Raji (cell line): ENCODE results near the gene RPL7A.

Experiments used
- POLR2A ChIP-seq: IDR thresholded peaks from 2 replicates; pipeline ENCODE4 v1.6.1; 2011; ENCODE audit warnings: low read depth, low read length, control low read depth; ENCODE audit not compliant: insufficient read depth

RPL7A gene

DNA sequence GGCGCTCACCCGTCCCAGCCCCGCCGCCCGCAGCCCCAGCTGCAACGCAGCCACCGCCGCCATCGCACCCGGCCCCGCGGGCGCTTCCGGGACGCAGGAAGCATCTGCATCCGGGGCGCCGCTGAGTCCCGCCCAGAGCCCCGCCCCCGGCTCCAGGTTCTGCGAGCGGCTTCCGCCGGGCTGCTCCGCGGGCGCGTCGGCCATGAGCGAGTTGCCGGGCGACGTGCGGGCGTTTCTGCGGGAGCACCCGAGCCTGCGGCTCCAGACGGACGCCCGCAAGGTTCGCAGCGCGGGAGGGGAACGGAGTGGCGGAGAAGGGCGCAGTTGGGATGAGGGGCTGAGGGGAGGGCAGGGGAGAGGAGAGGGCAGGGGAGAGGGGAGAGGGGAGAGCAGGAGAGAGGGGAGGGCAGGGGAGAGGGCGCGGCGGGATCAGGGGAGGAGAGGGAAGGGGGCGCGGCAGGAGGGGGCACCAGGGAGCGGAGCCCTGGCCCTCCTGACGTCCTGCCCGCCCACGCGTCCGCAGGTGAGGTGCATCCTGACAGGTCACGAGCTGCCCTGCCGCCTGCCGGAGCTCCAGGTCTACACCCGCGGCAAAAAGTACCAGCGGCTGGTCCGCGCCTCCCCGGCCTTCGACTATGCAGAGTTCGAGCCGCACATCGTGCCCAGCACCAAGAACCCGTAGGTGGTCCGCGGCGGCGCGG, 8.5 kb downstream of the RPL7A start, which contains the start of the genes SURF1 and SURF2:
SURF1 (minus strand) TSS at position 97 of the 701 bp plus-strand sequence; CDS start at position 63, 34 bp downstream.
SURF2 (plus strand) TSS at position 160 of the 701 bp plus-strand sequence; CDS start at position 203, 43 bp downstream.
- TF ChIP-seq POLR2A, result peak; percentile 82

DNA sequence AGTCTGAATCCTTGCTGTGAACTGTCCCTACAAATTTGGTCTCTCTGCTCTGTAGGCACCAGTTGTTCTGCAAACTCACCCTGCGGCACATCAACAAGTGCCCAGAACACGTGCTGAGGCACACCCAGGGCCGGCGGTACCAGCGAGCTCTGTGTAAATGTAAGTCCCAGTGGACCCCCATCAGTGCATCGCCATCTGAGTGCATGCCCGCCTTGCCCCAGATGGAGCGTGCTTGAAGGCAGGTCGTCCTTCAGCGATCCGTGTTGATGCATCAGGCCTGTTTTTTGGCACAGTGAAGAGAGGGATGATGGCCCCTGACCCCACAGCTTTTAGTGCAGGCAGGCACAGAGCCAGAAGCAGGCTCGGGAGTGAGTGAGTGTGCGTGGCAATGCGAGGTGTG, 9.6 kb downstream of the RPL7A start:
- TF ChIP-seq POLR2A, result no peak

DNA sequence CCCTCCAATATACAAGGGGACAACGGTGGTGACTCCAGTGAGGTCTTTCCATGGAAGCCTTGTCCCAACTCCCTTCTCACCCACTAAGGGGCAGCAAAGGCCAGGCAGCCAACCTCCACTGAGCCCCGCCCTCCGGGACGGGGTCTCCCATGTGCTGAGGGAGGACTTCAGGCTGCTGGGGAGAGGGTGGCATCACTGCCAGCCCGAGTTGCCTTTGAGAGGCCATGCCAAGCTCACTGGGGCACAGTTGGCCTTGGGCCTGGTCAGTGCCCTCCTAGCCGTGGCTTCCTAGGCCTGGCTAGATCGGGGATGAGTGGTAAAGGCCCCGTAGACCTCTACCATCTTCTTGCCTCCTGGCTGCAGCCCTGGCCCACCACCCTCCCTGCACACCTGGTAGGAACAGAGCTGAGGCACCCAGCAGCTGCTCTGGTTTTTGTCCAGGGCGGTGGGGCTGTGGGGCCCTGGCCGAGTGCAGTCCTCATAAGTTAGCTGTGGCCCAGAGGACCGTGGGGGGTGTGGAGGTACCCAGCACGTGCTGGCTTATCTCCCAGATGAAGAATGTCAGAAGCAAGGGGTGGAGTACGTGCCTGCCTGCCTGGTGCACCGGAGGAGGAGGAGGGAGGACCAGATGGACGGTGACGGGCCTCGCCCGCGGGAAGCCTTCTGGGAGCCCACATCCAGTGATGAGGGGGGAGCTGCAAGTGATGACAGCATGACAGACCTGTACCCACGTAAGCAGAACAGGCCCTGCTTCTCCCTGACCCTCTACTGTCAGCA, 11.6 kb downstream of the RPL7A start:
- no peak for TF ChIP-seq POLR2A

DNA sequence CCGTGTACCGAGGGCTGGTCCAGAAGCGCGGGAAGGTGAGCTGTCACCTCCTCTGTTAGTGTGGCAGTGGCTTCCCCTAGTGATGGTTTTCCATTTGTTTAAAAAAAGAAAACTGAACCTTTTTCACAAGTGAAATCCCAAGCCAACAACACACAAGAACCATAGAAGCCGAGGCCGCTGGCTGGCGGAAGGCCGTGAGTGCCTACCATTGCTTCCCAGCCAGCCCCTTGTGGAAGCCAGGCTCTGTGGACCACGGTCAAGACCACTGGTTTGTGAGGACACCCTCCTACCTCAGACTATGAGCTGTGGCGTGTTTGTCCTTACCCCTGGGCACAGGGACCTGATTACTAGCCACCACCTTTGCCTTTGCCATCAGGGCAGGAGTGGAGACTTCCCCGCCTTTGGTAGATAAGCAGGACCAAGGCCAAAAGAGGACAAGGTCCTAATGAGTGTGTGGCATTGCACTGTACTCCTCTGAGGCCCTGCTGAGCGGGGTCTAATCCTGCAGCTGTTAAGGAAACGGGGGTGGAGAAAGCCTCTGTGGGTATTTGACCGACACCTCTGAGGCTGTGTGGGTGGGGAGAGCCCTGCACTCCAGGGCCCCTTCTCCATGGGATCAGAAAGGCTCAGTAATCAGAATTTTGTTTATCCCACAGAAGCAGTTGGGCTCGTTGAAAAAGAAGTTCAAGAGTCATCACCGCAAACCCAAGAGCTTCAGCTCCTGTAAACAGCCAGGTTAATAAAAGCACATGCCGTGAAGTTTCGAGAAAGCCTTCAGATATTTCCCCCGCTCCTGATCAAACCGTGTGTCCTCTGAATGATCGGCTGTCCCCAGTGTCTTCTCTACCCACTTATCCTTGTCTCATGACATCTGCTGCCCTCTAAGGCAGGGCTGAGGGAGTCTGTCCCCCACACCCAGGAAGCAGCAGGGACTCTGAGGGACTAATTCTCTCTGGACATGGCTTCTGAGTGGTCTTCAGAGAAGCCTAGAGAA, 12.7 kb downstream of the RPL7A start:
- TF ChIP-seq POLR2A, result no peak

DNA sequence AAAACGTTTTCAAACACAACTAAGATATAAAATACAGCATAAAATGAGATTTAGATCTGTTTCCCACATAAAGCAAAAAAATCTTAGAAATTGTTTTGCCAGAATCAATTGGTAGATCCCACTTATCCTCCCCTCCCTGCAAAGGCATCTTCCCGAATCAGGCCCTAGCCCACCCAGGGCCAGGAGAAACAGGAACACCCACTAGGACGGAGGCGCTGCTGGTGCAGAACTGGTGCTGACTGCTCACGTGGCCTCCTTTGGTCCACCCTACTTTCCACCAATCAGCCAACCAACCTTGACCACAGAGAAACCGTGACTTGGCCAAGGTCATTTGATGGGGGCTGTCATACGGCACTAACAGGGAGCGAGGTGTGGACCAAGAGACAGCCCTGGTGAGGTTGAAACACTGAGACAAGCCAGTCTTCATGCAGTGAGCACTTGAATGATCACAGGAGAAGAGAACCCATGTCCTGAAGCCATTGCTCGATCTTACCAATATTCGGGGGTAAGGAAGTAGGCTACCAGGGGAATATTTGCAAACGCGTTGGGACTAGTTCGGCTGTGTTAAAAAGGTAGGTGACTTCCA, 13.6 kb downstream of the RPL7A start:
- TF ChIP-seq POLR2A, result no peak

DNA sequence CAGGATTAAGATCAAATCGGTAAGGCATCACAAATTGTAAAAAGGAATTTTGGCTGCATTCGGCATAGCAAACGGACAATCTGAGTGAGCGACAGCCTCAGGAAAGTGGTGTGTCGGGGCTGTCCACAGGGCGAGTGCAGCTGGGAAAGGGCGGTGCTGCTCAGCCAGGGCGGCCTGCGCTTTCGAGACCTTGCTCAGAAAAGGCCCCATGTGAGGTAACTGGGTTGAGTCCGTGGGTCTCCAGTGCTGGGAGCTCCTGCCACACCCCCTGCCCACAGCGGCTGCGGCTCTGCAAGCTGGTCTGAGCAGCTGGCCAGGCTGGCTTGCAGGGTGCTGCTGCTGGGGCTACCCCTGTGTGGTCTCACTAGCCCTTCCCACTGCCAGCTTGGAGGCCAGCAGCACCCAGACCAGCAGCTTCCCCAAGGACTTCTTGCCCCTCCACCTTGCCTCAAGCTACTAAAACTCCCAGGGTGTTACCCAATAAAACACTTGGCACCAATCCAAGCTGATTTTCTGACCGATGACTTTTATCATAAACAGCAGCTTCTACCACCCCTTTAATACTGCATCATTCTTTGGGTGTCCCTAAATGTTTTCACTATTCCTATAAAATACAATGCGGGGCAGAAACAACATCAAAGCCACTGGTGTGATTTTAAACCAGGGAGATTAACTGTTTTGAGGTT, 14.5 kb downstream of the RPL7A start:
- TF ChIP-seq POLR2A, result no peak; the same call in 1 of the 2 replicates

DNA sequence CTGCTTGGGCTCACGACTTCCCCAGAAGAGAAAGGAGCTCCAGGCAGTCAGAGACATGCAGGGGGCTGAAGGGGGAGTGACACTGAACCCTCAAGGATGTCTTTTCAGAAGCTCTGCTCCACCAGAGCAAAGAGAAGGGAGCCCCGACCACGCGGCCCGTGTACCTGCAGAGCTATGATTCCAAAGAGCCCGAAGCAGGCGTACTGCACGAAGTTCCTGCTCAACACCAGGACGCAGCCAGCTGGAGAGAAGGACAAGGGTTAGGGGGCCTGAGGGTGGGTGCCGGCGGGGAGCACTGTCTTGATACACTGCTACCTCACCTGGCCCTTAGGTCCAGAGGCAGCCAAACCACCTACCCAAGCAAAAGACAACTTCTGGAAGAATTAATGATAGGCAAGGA, 18.4 kb downstream of the RPL7A start:
- no peak for TF ChIP-seq POLR2A

DNA sequence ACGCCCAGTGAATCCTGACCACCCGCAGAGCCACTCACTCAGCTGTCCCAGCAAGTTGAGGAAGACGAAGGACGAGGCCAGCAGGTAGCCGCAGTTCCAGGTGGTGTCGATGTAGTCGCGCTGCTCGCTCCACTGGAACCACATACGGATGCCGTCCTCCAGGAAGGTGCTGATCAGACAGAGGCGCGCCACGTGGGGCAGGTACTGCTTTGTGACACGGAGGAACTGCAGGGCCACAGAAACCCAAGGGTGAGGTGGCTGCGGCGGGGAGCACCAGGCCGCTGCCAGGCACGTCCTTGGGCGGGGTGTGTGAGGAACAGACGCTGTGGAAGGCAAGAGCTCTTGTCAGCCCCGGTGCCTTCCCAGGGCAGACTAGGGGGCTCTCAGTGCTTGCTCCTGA, 19.2 kb downstream of the RPL7A start:
- no peak for TF ChIP-seq POLR2A

DNA sequence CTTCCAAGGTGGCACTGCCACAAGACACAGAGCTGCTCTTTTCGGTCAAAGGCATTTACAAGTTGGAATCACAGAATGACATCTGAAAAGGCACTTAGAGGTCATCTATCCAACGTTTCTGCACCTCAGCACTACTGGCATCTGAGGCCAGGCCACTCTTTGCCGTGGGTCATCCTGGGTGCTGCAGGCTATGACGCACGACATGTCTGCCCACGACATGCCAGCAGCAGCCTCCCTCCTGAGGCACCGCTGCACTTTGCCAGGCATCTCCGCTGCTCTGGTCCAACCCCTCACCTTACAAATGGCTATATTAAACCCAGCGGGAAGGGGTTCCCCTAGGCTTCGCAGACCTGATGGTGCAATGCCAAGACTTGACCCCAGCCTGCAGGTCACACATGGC, 19.8 kb downstream of the RPL7A start:
- TF ChIP-seq POLR2A, result no peak

DNA sequence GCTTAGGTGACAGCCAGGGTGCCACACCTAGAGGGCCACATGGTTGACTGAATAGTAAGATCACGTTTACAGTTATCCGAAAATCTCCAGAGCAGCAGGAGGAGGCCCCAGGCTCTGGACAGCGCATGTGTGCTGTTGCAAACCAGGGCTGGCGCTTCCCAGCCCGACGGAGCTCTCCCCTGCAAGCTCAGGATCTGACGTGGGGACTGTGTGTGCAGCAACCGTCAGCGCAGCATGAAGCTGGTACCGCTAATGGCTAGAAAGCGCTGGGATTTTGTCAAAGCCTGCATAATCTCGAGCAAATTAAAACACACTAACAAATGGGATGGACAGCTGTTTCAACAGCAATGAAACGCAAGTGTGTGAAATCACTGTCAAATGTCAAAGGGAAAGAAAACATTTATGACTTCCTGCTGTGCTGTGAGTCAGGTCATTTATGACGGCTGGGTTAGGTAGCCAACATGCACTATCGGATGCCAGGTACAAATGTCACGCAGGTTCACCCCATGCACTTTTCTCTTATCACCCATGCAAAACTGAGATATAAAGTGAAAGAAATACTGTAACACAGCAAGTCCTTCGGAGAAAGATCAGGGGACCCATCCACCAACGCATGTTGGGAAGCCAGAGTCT, 20.3 kb downstream of the RPL7A start:
- no peak for TF ChIP-seq POLR2A

DNA sequence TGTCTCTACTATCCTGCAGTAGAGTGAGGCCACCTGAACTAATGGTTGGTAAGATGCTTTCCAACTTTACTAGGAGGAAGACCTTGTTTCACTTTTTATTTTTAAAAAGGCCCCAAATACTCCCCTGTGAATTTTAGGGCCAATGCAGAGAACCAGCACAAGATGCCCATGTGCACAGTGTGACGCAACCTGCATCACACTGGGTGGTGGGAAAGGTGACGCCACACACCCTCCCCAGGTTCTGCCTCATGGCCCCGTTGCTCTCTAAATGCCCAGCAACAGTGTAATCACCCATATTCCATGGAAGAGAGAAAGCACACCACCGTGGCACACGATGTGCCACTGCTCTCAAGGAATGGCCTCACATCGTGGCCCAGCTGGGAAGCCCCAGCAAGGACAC, 21.4 kb downstream of the RPL7A start:
- no peak for TF ChIP-seq POLR2A

DNA sequence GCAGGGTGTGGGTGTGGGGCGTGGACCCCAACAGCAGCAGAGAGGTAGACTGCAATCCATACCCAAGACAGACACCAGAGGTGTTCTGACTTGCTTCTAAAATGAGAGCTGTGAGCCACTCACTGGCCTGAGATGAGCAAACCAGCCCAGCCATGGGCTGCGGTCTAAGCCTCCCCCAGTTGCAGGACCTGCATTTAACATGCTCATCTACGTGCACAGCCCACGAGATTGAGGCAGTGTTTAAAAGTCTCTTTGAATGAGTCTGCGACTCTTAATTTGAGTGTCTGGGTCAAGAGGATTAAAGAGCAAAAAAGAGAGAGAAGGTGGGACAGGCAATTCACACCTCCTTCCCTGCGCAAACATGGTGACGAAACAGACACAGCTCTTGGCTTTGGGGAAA, 21.9 kb downstream of the RPL7A start:
- TF ChIP-seq POLR2A, result no peak

DNA sequence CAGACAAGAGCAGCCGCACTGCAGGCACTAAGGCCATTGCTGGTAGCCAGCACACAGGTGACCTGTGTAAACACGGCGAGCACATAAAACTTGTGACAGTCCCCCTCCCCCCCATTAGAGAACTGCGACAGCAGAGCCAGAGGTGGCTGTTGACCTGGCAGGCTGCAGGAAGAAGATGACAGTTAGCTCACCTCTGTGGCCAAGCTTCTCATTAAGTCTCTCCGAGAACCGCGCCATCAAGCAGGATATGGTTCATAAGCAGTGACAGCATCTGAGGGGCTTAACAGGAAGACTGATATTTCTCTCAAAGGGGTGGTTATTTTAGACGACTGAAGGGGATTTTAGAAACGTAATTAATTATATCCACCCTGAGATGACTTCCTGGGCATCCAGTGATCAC, 22.7 kb downstream of the RPL7A start:
- TF ChIP-seq POLR2A, result no peak

DNA sequence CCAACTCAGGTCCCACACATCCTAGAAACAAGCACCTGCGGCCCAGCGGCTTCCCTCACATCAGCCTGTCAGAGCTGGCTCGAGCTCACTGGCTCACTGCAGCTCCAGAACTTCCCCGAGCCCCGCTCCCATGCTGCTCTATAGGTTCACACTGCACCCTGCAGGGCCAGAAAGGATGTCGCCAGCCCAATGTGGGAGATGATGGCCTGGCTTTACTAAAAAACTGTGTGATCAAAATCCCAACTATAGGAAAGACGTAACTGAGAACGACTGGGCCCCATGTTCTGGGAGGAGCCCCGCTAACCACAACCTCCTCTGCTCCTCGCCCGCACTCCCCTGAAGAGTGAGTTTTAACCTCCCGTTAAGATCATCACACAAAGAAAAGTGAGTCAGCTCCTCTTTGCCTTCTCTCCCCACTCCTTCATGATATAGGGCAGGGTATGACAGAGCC, 23.3 kb downstream of the RPL7A start:
- TF ChIP-seq POLR2A, result no peak
